ENCODE measurements around the gene RYR3. TPM values are rescaled to one million over a fixed set of nuclear protein-coding genes. Genes with fewer than 3 reads are reported as not detected.

RYR3 gene
- total RNA-seq, 1 donor: not detected

GRCh38 chr15:33785366-33785765 lies 474.6 kb downstream of the RYR3 start:
- no peak for TF ChIP-seq CTCF (IDR thresholded peaks at IDR 0.05; ENCODE audit: insufficient read depth, low read depth, low read length)
- DNase-seq (ENCODE audit: low read depth): no peak
- no peak overlapping the region for H3K4me3 ChIP-seq (ENCODE audit: low read depth, low read length)

GRCh38 chr15:33788906-33789540 lies 478.3 kb downstream of the RYR3 start:
- no peak for TF ChIP-seq CTCF (IDR thresholded peaks at IDR 0.05; ENCODE audit: insufficient read depth, low read depth, low read length)
- peak overlapping the region; percentile 14 for H3K4me3 ChIP-seq (ENCODE audit: low read depth, low read length)
- peak; percentile 46 for DNase-seq (ENCODE audit: low read depth)

GRCh38 chr15:33794453-33794852 lies 483.7 kb downstream of the RYR3 start:
- H3K4me3 ChIP-seq (ENCODE audit: low read depth, low read length): no peak overlapping the region
- TF ChIP-seq CTCF (IDR thresholded peaks at IDR 0.05; ENCODE audit: insufficient read depth, low read depth, low read length): no peak
- DNase-seq (ENCODE audit: low read depth): no peak

- TF ChIP-seq CTCF (IDR thresholded peaks at IDR 0.05; ENCODE audit: insufficient read depth, low read depth, low read length): no peak
- no peak for DNase-seq (ENCODE audit: low read depth)
- H3K4me3 ChIP-seq (ENCODE audit: low read depth, low read length): no peak overlapping the region
Observed at GRCh38 chr15:33795070-33795469, 484.3 kb downstream of the RYR3 start.

- TF ChIP-seq CTCF (IDR thresholded peaks at IDR 0.05; ENCODE audit: insufficient read depth, low read depth, low read length): no peak
- no peak overlapping the region for H3K4me3 ChIP-seq (ENCODE audit: low read depth, low read length)
- DNase-seq (ENCODE audit: low read depth): no peak
Observed at GRCh38 chr15:33797651-33798050, 486.9 kb downstream of the RYR3 start.

GRCh38 chr15:33801954-33802353 lies 491.2 kb downstream of the RYR3 start:
- no peak overlapping the region for H3K4me3 ChIP-seq (ENCODE audit: low read depth, low read length)
- DNase-seq (ENCODE audit: low read depth): peak; percentile 28
- TF ChIP-seq CTCF (IDR thresholded peaks at IDR 0.05; ENCODE audit: insufficient read depth, low read depth, low read length): no peak

GRCh38 chr15:33807665-33808064 lies 496.9 kb downstream of the RYR3 start:
- no peak for DNase-seq (ENCODE audit: low read depth)
- TF ChIP-seq CTCF (IDR thresholded peaks at IDR 0.05; ENCODE audit: insufficient read depth, low read depth, low read length): no peak
- no peak overlapping the region for H3K4me3 ChIP-seq (ENCODE audit: low read depth, low read length)

Measured in fibroblast of villous mesenchyme (primary cell).